Bone marrow (tissue), 2 donors: Measurements from ENCODE around the gene OS9.

Experiments
- DNase-seq, 2 donors: peaks; one replicate each; lab custom pipeline; 2025; lab: John Stamatoyannopoulos, UW

Gene OS9

GRCh38 chr12:57723630-57723962, 29.7 kb downstream of the OS9 start:
- DNase-seq: no peak

DNA sequence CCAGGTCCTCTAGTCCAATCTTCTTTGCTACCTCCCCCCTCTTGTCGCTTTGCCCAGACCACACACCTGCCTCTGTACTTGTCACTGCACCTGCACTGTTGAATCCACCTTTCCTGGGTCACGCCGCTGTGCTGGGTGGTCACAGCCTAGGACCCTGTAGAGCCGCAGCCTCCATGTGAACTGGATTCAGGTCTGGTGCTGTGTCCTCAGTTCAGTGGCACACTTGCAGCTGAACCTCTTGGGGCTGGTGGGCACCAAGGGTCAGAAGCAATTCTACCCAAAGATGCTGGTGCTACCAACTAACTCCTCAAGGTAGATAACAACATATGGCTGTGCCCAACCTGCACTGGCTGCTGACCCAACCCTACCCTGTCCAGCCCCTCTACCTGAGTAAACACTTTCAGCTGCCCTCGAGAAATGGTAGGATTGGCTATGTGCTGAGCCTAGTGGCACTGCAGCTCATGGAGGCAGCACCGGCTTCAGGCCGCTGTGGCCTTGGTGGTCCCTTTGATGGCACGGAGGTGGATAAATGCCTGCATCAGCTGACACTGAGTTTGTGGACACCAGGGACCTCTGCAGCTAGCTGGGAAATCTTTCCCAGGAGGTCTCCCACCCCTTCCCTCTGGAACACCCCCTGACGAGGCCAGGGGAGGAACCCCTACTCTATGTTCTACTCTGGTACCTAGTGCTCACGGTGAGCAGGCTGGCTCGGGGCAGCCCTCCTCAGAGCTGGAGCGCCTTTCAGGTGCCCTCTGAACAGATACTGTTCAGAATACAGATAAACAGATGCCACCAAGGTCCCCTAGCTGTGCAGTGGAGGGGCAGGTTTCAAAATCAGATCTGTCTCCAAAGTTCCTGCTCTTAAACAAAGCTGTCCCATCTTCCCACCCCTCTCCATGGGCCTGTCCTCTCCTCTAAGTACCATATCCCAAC, 30.3 kb downstream of the OS9 start:
- no peak for DNase-seq

DNA sequence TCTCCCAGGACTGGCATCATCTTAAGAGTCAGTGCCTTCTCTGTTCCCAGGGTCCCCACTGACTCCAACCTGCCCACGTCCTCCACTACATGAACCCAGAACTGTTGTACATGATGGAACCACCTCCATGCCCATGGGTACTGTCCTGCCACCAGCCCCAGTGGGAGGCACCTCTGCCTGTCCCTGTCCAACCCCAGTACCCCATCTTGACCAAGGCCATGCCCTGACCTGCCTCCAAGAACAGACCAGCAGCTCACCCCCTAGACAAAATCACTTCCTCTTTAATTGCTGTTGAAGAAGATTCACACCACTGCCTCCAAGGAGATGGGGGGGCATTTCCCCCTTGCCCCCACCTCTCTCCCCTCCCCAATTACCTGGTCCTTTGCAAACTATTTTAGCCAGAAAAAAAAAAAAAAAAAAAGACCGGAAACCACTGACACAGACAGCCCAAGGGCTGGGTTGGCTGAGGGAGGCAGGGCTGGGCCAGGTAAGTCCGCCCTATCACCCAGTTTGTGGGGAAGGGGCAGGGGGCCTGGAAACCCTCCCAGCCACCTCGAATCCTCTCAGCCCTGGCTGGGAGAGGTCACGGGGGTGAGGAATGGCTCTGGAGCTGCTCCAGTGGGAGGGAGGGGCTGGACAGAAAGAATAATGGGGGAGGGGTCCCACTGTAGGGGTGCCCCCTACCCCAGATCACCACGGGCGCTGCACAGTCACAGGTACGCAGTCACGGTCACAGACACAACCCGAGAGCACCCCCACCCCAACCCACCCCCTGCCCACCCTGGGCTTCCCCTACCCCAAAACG, 31.2 kb downstream of the OS9 start:
- no peak for DNase-seq

DNA sequence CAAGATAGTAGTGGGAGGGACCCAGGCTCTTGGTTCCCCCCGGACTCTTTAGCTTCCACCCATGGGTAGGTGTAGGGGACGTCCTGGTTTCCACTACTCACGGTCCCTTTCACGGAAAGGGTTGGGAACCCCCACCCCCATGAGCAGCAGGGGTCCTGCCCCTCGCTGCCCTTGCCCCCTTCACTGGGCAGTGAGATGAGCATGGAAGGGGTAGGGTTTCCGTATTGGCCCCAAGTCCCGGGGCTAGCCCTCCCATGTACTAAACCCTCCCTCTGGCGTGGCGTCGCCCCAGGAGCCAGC, 31.9 kb downstream of the OS9 start:
- DNase-seq: no peak

GRCh38 chr12:57726151-57726883, 32.4 kb downstream of the OS9 start:
- no peak for DNase-seq

DNA sequence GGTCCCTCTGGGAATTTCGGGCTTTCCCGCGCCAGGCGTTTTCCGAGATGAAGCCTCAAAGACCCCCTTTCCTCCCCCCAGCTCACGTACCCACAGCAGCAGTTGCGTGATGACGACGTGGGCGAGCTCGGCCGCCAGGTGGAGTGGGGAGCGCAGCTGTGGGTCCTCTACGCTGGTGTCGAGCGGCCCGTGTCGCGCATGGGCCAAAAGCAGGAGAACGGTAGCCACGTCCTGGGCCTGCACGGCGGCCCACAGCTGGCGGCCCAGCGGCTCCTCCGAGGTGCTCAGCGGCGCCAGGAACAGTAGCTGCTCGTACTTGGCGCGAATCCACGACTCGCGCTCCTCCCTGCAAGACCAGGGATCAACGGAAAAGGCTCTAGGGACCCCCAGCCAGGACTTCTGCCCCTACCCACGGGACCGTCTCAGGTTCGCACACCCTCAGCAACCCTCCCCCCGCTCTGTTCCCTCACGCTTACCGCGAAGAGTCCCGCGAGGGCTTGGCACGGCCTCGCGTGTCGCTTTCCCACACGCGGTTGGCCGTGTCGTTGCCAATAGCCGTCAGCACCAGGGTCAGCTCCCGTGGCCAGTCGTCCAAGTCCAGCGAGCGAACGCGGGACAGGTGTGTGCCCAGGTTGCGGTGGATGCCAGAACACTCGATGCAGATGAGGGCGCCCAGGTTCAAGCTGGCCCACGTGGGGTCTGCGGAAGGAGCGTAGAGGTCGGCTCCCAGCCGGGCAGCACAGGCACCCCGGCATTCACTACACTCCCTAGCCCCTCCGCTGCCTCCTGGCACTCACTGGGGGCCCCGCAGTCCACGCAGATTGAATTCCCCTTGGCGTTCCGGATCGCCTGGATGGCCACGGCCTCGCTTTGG, 33.2 kb downstream of the OS9 start:
- DNase-seq: no peak

GRCh38 chr12:57727758-57728395, 33.9 kb downstream of the OS9 start:
- DNase-seq: no peak

GRCh38 chr12:57729321-57729844, 35.5 kb downstream of the OS9 start:
- no peak for DNase-seq

DNA sequence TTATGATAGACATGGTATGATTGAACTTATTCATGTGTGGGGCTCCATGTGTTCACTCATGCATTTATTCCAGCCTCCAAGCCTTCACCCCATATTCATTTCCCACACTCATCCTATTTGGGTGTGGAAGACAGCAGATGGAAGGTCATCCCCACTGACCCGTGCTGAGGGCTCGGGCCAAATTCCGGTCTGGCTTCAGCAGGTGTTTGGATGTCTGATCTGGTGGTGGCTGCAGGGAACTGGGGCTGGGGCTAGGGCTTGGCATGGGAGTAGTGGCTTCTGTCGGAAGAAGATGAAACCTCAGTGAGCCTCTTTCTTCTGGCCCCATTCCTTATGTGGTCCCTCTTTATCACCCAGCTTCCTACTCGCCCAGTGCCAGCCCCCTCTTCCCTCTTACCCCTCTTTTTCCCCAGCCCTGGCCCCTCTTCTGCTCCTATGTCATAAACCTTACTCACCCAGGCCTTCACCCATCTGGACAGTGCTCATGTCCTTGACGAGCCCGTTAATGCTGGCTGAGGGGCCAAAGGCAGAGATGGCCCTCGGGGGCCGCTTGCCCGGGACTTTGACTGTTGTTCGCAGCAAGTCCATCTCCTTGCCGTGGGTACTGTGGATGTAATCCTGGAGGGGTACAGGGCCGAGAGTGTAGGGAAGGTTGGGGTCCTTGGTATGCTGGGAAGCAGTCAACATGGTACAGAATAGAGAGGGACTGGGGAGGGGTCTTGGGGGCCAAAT, 36.6 kb downstream of the OS9 start:
- no peak for DNase-seq

- DNase-seq: no peak
Measured at GRCh38 chr12:57731411-57732080, 37.6 kb downstream of the OS9 start.

DNA sequence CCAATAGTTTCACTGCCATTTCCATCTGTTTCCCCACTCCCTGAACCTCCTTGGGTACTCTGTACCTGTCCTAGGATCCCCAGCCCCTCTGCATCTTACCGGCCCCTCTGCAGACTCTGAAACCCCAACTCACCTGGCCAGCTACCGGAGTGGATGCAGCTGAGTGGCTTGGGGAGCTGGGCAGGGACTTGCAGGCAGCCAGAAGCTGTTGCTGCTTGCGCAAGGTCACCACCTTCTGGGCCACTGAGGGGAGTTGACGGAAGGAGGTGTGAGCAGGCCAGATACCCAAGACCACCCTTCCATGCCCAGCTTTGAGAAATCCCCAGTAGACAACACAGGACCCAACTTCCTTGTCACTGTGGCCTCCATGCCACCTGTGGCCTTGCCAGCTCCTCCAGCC, 38.3 kb downstream of the OS9 start:
- no peak for DNase-seq

DNA sequence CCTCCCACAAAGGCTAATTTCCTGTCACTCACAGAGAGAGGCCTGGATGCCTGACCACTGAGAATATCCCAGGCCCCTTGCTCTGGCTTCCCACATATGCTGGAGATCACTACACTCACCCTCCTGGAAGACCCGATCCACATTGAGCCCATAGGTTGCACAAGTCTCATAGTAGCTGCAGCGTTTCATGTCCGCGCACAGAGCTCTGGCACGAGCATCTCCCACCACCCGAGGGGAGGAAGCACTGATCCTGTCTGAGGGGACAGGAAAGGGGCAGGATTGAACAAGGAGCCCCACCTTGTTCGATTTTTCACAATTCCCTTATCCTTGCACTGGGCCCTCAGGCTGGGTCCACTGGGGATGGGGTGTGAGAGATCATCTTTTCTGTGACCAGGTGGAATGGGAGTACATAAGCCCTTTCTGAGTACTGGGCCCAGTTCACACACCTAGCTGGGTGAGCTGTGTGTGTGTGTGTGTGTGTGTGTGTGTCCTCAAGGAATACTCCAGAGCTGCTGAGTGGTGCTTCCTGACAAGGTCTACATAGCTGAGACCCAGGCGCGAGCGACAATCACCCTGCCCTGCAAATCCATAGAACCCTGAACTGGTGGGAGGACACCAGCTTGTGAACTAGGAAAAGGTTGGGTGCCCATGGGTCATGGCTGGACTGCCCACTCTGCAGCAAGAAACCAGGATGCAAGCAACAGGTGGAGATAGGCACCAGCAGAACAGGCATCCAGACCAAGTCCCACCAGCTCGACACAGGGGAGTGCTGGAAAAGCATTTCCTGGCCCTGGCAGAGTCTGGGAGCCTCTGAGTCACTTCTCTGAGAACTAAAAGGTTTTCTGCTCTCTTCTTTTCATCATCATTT, 39.0 kb downstream of the OS9 start:
- no peak for DNase-seq

- no peak for DNase-seq
Measured at GRCh38 chr12:57733928-57734327, 40.0 kb downstream of the OS9 start.

GRCh38 chr12:57734591-57734990, 40.7 kb downstream of the OS9 start:
- no peak for DNase-seq

DNA sequence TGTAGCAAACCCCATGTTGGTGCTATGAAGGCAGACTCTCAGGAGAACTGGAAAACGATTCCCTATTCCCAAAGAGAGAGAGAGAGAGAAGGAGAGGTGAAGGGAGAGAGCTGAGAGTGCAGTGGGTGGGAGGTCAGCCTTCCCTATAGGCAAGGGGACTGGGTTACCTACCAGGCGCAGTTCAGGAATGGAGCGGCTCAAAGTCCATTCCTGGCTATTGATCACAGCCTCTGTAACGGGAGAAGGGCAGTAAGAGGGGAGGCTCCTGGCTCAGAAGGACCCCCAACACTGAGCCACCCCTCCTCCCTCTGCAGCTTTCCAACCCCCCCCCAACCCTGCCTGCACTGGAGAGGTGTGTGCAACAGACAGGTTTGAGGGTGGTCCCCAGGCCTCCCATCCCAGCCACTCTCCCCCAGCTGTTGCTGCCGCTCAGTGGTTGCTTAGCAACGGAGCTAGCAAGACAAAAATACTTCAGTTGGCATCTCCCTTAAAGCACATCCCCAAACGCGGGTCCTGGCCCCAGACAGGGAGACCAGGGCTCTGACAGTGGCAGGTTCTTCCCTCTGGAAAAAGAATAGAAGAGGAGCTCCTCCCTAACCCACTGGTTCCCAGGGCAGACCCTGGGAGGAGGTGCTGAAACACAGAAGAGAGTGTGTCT, 41.4 kb downstream of the OS9 start:
- no peak for DNase-seq

- DNase-seq: no peak
Measured at GRCh38 chr12:57735952-57736740, 42.2 kb downstream of the OS9 start.

DNA sequence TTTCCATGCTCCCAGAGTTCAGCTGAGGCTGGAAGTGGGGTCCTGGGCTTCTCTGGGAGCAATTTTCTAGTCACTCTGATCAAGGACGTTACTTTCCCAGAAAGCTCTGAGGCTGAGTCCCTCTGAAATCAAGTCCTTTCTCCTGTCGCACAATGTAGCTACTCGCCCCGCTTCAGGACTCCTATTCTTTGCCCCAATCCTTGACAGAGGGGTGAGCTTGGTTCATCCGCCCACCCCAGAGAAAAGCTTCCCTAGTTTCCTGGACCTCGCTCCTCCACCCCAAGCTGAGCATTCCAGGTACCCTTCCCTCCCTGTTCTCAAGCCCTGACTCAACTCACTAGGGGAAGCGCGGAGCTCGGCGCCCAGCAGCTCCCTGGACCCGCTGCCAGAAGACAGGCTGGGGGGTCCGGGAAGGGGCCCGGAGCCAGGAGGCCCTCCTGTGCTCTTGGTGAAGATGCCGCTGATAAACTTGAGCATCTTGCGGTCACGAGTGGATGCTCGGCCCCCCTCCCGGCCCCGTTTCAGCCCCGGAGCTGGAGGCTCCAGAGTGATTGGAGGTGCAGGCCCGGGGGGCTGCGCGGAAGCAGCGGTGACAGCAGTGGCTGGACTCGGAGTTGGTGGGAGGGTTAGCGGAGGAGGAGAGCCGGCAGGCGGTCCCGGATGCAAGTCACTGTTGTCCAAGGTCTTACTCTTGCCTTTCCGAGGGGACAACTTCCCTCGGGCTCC, 43.0 kb downstream of the OS9 start:
- no peak for DNase-seq
